H1 (cell line): Measurements from ENCODE around the gene ITGA11. TPM values are rescaled to one million over a fixed set of nuclear protein-coding genes. Genes with fewer than 3 reads are reported as not detected.

Source experiments
- BCL11A ChIP-seq, 2 experiments: IDR thresholded peaks; one replicate each; pipeline ENCODE4 v1.6.1; 2011; ENCODE audit warnings: low read depth in 2 of 2, low read length in 2 of 2, mild to moderate bottlenecking in 2 of 2
- EP300 ChIP-seq, 2 experiments: IDR thresholded peaks; 1 replicate in 1 of 2; 2 replicates in 1 of 2; pipeline ENCODE4 v1.6.1; 2011 to 2012; ENCODE audit warnings: low read depth in 2 of 2, low read length in 2 of 2, mild to moderate bottlenecking in 2 of 2, borderline replicate concordance in 1 of 2, inconsistent platforms in 1 of 2, moderate library complexity in 1 of 2
- KDM1A ChIP-seq: fragments of 200-600, 300-600 bp; sonication (generic); IDR thresholded peaks from 2 replicates; pipeline ENCODE4 v1.7.1; 2016; ENCODE audit warnings: mild to moderate bottlenecking, low read length, borderline replicate concordance
- RNF2 ChIP-seq: fragments of 200-900, 300-1000 bp; sonication (generic); IDR thresholded peaks from 2 replicates; pipeline ENCODE4 v1.7.1; 2016; ENCODE audit warnings: borderline replicate concordance, low read depth, mild to moderate bottlenecking, antibody characterized with exemption, low read length; ENCODE audit not compliant: poor library complexity, severe bottlenecking; ENCODE audit errors: missing control alignments
- SP4 ChIP-seq: IDR thresholded peaks from 2 replicates; pipeline ENCODE4 v1.6.1; 2012; ENCODE audit warnings: low read length, inconsistent platforms
- SRF ChIP-seq: IDR thresholded peaks from 2 replicates; pipeline ENCODE4 v1.6.1; 2011; ENCODE audit warnings: mild to moderate bottlenecking, low read depth, low read length, moderate library complexity
- polyA plus RNA-seq, 7 experiments: library from polyadenylated mRNA; depleted of rRNA in 3 of 7; stranded (reverse) in 5 of 7; unstranded in 2 of 7; fragments of >200 nt in 5 of 7; fragments of 200-250 nt in 2 of 7; gene quantifications; 1 replicate in 5 of 7; 2 replicates in 1 of 7; 4 replicates in 1 of 7; pipeline versions ENCODE4 v1.2.1 to v1.2.3, GENCODE V29; 2011 to 2013; ENCODE audit warnings: missing spikeins in 2 of 7, mixed read lengths in 2 of 7
- total RNA-seq: library from RNA; stranded (reverse); fragmentation: NEBNext Ultra II Directional; extraction: Animal tissue kit (Norgen Biotek cat#: 25700); gene quantifications from 2 replicates; pipeline ENCODE4 v1.2.1, GENCODE V29; 2021

Gene ITGA11
- total and polyA plus RNA-seq, 2 of the 8 experiments (the other 6 are each of a cell fraction or from before 2014, with no cell fraction given), result 0.05 to 0.06 TPM

DNA sequence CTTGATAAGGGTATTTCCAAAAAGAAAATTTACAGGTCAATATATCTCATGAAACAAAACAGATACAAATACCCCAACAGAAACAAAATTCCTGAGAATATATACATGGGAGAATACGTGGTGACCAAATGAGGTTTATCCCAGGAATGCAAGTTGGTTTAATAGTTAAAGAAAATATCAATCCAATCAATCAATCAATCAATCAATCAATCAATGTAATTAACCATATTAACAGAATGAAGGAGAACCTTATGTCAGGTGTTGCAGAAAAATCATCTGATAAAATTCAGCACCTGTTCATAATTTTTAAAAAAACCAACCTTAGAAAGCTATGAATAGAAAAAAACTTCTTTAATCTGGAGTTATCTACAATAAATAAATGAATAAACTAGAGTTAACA lies 35.9 kb downstream of the ITGA11 start (continued):
- TF ChIP-seq SP4, result no peak
- no peak for TF ChIP-seq KDM1A
- TF ChIP-seq BCL11A (IDR thresholded peaks at IDR 0.05; ENCODE audit: low read depth in 2 of 2, low read length in 2 of 2), result no peak
- no peak for TF ChIP-seq RNF2
- no peak for TF ChIP-seq SRF
- TF ChIP-seq EP300 (IDR thresholded peaks at IDR 0.05; ENCODE audit: borderline replicate concordance in 1 of 2, low read depth in 2 of 2, low read length in 2 of 2), result no peak
